Measurements from ENCODE around the gene CHCHD3.

The CHCHD3 gene

GRCh38 chr7:133081599-133082389, at the start of gene CHCHD3:
CHCHD3 (minus strand) TSS chr7:133082090; CDS start chr7:133081937, 153 bp downstream.
- peak; percentile 98 for DNase-seq (ENCODE audit: low read depth)

- DNase-seq (ENCODE audit: low read depth), result no peak
Observed at GRCh38 chr7:133130166-133130565, 48.3 kb upstream of the CHCHD3 start.

GRCh38 chr7:133126422-133126821, 44.5 kb upstream of the CHCHD3 start:
- no peak for DNase-seq (ENCODE audit: low read depth)

GRCh38 chr7:133124974-133125373, 43.1 kb upstream of the CHCHD3 start:
- no peak for DNase-seq (ENCODE audit: low read depth)

GRCh38 chr7:133121175-133121844, 39.4 kb upstream of the CHCHD3 start:
- DNase-seq (ENCODE audit: low read depth), result no peak

GRCh38 chr7:133119067-133119466, 37.2 kb upstream of the CHCHD3 start:
- DNase-seq (ENCODE audit: low read depth), result no peak

- no peak for DNase-seq (ENCODE audit: low read depth)
Observed at GRCh38 chr7:133118261-133118660, 36.4 kb upstream of the CHCHD3 start.

- no peak for DNase-seq (ENCODE audit: low read depth)
Observed at GRCh38 chr7:133117452-133117851, 35.6 kb upstream of the CHCHD3 start.

- no peak for DNase-seq (ENCODE audit: low read depth)
Observed at GRCh38 chr7:133115596-133115995, 33.7 kb upstream of the CHCHD3 start.

GRCh38 chr7:133114519-133114918, 32.6 kb upstream of the CHCHD3 start:
- DNase-seq (ENCODE audit: low read depth), result no peak

- no peak for DNase-seq (ENCODE audit: low read depth)
Observed at GRCh38 chr7:133112976-133113375, 31.1 kb upstream of the CHCHD3 start.

- no peak for DNase-seq (ENCODE audit: low read depth)
Observed at GRCh38 chr7:133112335-133112734, 30.4 kb upstream of the CHCHD3 start.

GRCh38 chr7:133110312-133110711, 28.4 kb upstream of the CHCHD3 start:
- DNase-seq (ENCODE audit: low read depth), result no peak

GRCh38 chr7:133109816-133110215, 27.9 kb upstream of the CHCHD3 start:
- no peak for DNase-seq (ENCODE audit: low read depth)

GRCh38 chr7:133108023-133108422, 26.1 kb upstream of the CHCHD3 start:
- DNase-seq (ENCODE audit: low read depth), result no peak

- no peak for DNase-seq (ENCODE audit: low read depth)
Observed at GRCh38 chr7:133102276-133103060, 20.6 kb upstream of the CHCHD3 start.

GRCh38 chr7:133099633-133100286, 17.9 kb upstream of the CHCHD3 start:
- no peak for DNase-seq (ENCODE audit: low read depth)

GRCh38 chr7:133095119-133095671, 13.3 kb upstream of the CHCHD3 start:
- no peak for DNase-seq (ENCODE audit: low read depth)

- no peak for DNase-seq (ENCODE audit: low read depth)
Observed at GRCh38 chr7:133091943-133092464, 10.1 kb upstream of the CHCHD3 start.

GRCh38 chr7:133082390-133082766, 488 bp upstream of the CHCHD3 start:
- no peak for DNase-seq (ENCODE audit: low read depth)

GRCh38 chr7:133081119-133081598, 731 bp downstream of the CHCHD3 start:
- no peak for DNase-seq (ENCODE audit: low read depth)

- no peak for DNase-seq (ENCODE audit: low read depth)
Observed at GRCh38 chr7:133079296-133079695, 2.6 kb downstream of the CHCHD3 start.
